HepG2 (cell line): Measurements from ENCODE around the gene HTR1E. TPM values are rescaled to one million over a fixed set of nuclear protein-coding genes. Genes with fewer than 3 reads are reported as not detected.

ENCODE experiments used
- ATAC-seq: fragments of 200-7000 bp; cut with Tn5 transposase; 3 replicates; pipeline ENCODE4 v1.9.1; 2020; ENCODE audit warnings: mild to moderate bottlenecking, moderate library complexity
- BruUV-seq: library from RNA; stranded (reverse); fragments of 400-500 nt; replicated peaks from 2 replicates; lab custom pipeline; 2021; lab: Mats Ljungman, UMichigan
- CTCF ChIA-PET: fragments of 300-600 bp; formaldehyde crosslinking; extraction: SDS; loops from one replicate; lab custom pipeline; 2021; ENCODE audit warnings: low total read pairs, inconsistent platforms, low intra/inter-chr PET ratio; lab: Yijun Ruan, JAX
- POLR2A ChIA-PET: fragments of 350-600 bp; sonication (Branson Sonifier 250); formaldehyde crosslinking; loops from one replicate; lab custom pipeline; 2020; ENCODE audit warnings: antibody characterized with exemption, inconsistent platforms; lab: Yijun Ruan, JAX
- DNase-seq: peaks from one replicate; pipeline ENCODE4 v3.0.0-alpha.2; 2015; ENCODE audit warnings: low spot score
- FAIRE-seq: peaks from 3 replicates; lab custom pipeline; 2011; peaks lifted over from hg19 to GRCh38; lab: Jason Lieb, UNC
- H2AFZ ChIP-seq: one replicate; pipeline ENCODE4 v1.6.1; 2011; ENCODE audit warnings: low read length, inconsistent platforms
- H3K27ac ChIP-seq: fragments of 300-600 bp; 3 replicates; pipeline ENCODE4 v1.8.0; 2011; ENCODE audit warnings: mixed run types, mild to moderate bottlenecking, mixed read lengths, low read length, inconsistent platforms; ENCODE audit not compliant: insufficient read depth; ENCODE audit errors: extremely low read length
- H3K27me3 ChIP-seq, 2 experiments: fragments of 200-600 bp in 1 of 2; 2 replicates in 1 of 2; 3 replicates in 1 of 2; pipeline versions ENCODE4 v1.6.0 to v1.8.0; 2011; ENCODE audit warnings: low read length in 2 of 2, mild to moderate bottlenecking in 2 of 2, moderate library complexity in 2 of 2, inconsistent platforms in 1 of 2; ENCODE audit not compliant: insufficient read depth in 2 of 2, control insufficient read depth in 1 of 2
- H3K36me3 ChIP-seq, 2 experiments: fragments of 200-600 bp in 1 of 2; replicated peaks in 1 of 2; 2 replicates in 1 of 2; 3 replicates in 1 of 2; pipeline versions ENCODE4 v1.5.1 to v1.8.0; 2011; ENCODE audit warnings: low read length in 2 of 2, inconsistent platforms in 1 of 2; ENCODE audit not compliant: insufficient read depth in 2 of 2, control insufficient read depth in 1 of 2
- H3K4me1 ChIP-seq: 2 replicates; pipeline ENCODE4 v1.5.1; 2012; ENCODE audit warnings: low read length, inconsistent platforms; ENCODE audit not compliant: insufficient read depth
- H3K4me2 ChIP-seq: 2 replicates; pipeline ENCODE4 v1.6.0; 2011; ENCODE audit warnings: low read depth, low read length, inconsistent platforms
- H3K4me3 ChIP-seq, 3 experiments: fragments of 200-600 bp in 1 of 3; sonication (generic), shearing (Covaris generic) in 1 of 3; replicated peaks in 1 of 3; 2 replicates each; pipeline ENCODE4 v1.5.1; 2011 to 2016; ENCODE audit warnings: low read length in 3 of 3, inconsistent platforms in 2 of 3, low read depth in 2 of 3, mild to moderate bottlenecking in 2 of 3, control low read depth in 1 of 3, mixed read lengths in 1 of 3; ENCODE audit not compliant: insufficient read depth in 1 of 3
- H3K79me2 ChIP-seq: one replicate; pipeline ENCODE4 v1.6.1; 2011; ENCODE audit warnings: low read length, inconsistent platforms; ENCODE audit not compliant: insufficient read depth
- H3K9ac ChIP-seq: 2 replicates; pipeline ENCODE4 v1.6.0; 2011; ENCODE audit warnings: mild to moderate bottlenecking, low read depth, low read length, inconsistent platforms; ENCODE audit not compliant: insufficient read depth
- H3K9me3 ChIP-seq: 2 replicates; pipeline ENCODE4 v1.5.1; 2012; ENCODE audit warnings: mild to moderate bottlenecking, low read length
- H4K20me1 ChIP-seq: 2 replicates; pipeline ENCODE4 v1.6.0; 2011; ENCODE audit warnings: inconsistent platforms, mild to moderate bottlenecking, low read length, moderate library complexity; ENCODE audit not compliant: insufficient read depth
- MTA3 ChIP-seq: sonication (generic); formaldehyde crosslinking; IDR thresholded peaks from 2 replicates; pipeline ENCODE4 v1.4.0; 2020; ENCODE audit warnings: missing genetic modification reagents
- SETDB1 ChIP-seq: sonication (generic); formaldehyde crosslinking; IDR thresholded peaks from 2 replicates; pipeline ENCODE4 v1.5.1; 2020; ENCODE audit warnings: missing genetic modification reagents, mild to moderate bottlenecking, borderline replicate concordance
- SNAI1 ChIP-seq: sonication (generic); formaldehyde crosslinking; IDR thresholded peaks from 2 replicates; pipeline ENCODE4 v1.5.0; 2020; ENCODE audit warnings: mild to moderate bottlenecking, missing genetic modification reagents, borderline replicate concordance
- TAF15 ChIP-seq: fragments of 200-400 bp; formaldehyde crosslinking; IDR thresholded peaks from one replicate; pipeline ENCODE4 v1.6.1; 2018; ENCODE audit warnings: mild to moderate bottlenecking, low read depth, low read length; ENCODE audit not compliant: poor library complexity, severe bottlenecking
- TCF12 ChIP-seq, 2 experiments: fragments of 450-650 bp in 1 of 2; sonication (generic) in 1 of 2; formaldehyde crosslinking in 1 of 2; IDR thresholded peaks; 2 replicates each; pipeline versions ENCODE4 v1.6.1 to v1.8.0; 2017 to 2022; ENCODE audit warnings: antibody characterized with exemption in 1 of 2, mild to moderate bottlenecking in 1 of 2, missing genetic modification reagents in 1 of 2, moderate library complexity in 1 of 2
- THAP7 ChIP-seq: sonication (generic); formaldehyde crosslinking; IDR thresholded peaks from 2 replicates; pipeline ENCODE4 v1.8.1; 2023; ENCODE audit warnings: mild to moderate bottlenecking, missing genetic modification reagents
- WGBS: methylation state at CpG from one replicate; pipeline ENCODE4 v1.1.6; 2017; ENCODE audit warnings: low lambda C conversion rate; 5-methylcytosine and 5-hydroxymethylcytosine counted together
- in situ Hi-C: cut with HindIII; loops from 2 replicates; pipeline ENCODE4 v1.10.0; 2017; ENCODE audit warnings: low pct_unique_long_range_greater_than_20kb; ENCODE audit not compliant: extremely low pct_ligation_motif_present
- intact Hi-C: fragments of 100-400 bp; cut with micrococcal nuclease; formaldehyde crosslinking; loops from one replicate; pipeline ENCODE4 v1.10.0; 2022; ENCODE audit not compliant: unreplicated experiment
- polyA plus RNA-seq, 8 experiments: library from polyadenylated mRNA; depleted of rRNA in 3 of 8; stranded (reverse) in 7 of 8; unstranded in 1 of 8; fragments of >200 nt; fragmentation: Illumina TruSeq in 4 of 8; extraction: Trizol in 4 of 8; gene quantifications; 2 replicates each; pipeline versions ENCODE4 v1.2.1 to v1.2.3, GENCODE V29; 2011 to 2016; ENCODE audit warnings: low read depth in 4 of 8, missing spikeins in 1 of 8, mixed read lengths in 1 of 8; ENCODE audit not compliant: insufficient read depth in 1 of 8
- total RNA-seq, 5 experiments: library from RNA; depleted of rRNA; stranded (reverse); fragments of >200 nt; fragmentation: Illumina TruSeq; extraction: Trizol; gene quantifications; 2 replicates each; pipeline ENCODE4 v1.2.3, GENCODE V29; 2016; ENCODE audit warnings: low read depth in 1 of 5

Gene HTR1E
- total and polyA plus RNA-seq, 2 of the 13 experiments (the other 11 are each of a cell fraction or from before 2014, with no cell fraction given), result not detected

- POLR2A ChIA-PET, result no interaction called here
- H3K4me2 ChIP-seq, result no peak overlapping the region
- H3K9me3 ChIP-seq, result no peaks in the 10 kb centered on the region
- in situ Hi-C loops, result no loop called here
- ATAC-seq (no peak), FAIRE-seq (no peak), DNase-seq (no peak)
- H3K27ac ChIP-seq, result no peak overlapping the region
- no TSS peak for BruUV-seq
- WGBS, result 1% methylated on average over 4 of the region's 4 CpGs
- no peak overlapping the region for H3K4me3 ChIP-seq
- TF ChIP-seq TAF15, result no peak
- TF ChIP-seq TCF12 (IDR thresholded peaks at IDR 0.05), result no peak
- no peak for TF ChIP-seq TCF12 (CRISPR knock-in tag; IDR thresholded peaks at IDR 0.05)
- TF ChIP-seq SETDB1 (CRISPR knock-in tag), result no peak
- H3K4me1 ChIP-seq, result no peaks in the 10 kb centered on the region
- no peaks in the 10 kb centered on the region for H4K20me1 ChIP-seq
- intact Hi-C loops, result no loop called here
- H3K27me3 ChIP-seq, result no peaks in the 10 kb centered on the region
- CTCF ChIA-PET, result no interaction called here
- H3K36me3 ChIP-seq, result no peaks in the 10 kb centered on the region
- no peak overlapping the region for H3K9ac ChIP-seq
- no peak overlapping the region for H2AFZ ChIP-seq
- H3K79me2 ChIP-seq, result no peaks in the 10 kb centered on the region
Observed at GRCh38 chr6:86969573-86969972, 32.2 kb downstream of the HTR1E start.

GRCh38 chr6:86973088-86973487, 35.8 kb downstream of the HTR1E start:
- Histone ChIP-seq H4K20me1 (no peaks in the 10 kb centered on the region), H3K4me2 (no peak overlapping the region), H3K4me3 (no peak overlapping the region), H3K27me3 (no peaks in the 10 kb centered on the region), H3K79me2 (no peaks in the 10 kb centered on the region), H3K27ac (no peak overlapping the region), H3K36me3 (no peaks in the 10 kb centered on the region), H3K4me1 (no peaks in the 10 kb centered on the region), H3K9ac (no peak overlapping the region), H2AFZ (no peak overlapping the region), H3K9me3 (no peaks in the 10 kb centered on the region)
- FAIRE-seq (no peak), DNase-seq (no peak), ATAC-seq (no peak)
- ChIA-PET POLR2A (no interaction called here), CTCF (no interaction called here)
- no peak for TF ChIP-seq SNAI1 (CRISPR knock-in tag)
- no peak for TF ChIP-seq MTA3 (CRISPR knock-in tag)
- TF ChIP-seq THAP7 (CRISPR knock-in tag), result no peak
- 34% methylated on average over 2 of the region's 2 CpGs for WGBS
- in situ Hi-C loops, result no loop called here
- intact Hi-C loops, result no loop called here
- no TSS peak for BruUV-seq
